ENCODE data around the gene CDKN2D.

- TF ChIP-seq, protein P1, sequence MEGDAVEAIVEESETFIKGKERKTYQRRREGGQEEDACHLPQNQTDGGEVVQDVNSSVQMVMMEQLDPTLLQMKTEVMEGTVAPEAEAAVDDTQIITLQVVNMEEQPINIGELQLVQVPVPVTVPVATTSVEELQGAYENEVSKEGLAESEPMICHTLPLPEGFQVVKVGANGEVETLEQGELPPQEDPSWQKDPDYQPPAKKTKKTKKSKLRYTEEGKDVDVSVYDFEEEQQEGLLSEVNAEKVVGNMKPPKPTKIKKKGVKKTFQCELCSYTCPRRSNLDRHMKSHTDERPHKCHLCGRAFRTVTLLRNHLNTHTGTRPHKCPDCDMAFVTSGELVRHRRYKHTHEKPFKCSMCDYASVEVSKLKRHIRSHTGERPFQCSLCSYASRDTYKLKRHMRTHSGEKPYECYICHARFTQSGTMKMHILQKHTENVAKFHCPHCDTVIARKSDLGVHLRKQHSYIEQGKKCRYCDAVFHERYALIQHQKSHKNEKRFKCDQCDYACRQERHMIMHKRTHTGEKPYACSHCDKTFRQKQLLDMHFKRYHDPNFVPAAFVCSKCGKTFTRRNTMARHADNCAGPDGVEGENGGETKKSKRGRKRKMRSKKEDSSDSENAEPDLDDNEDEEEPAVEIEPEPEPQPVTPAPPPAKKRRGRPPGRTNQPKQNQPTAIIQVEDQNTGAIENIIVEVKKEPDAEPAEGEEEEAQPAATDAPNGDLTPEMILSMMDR (IDR thresholded peaks at IDR 0.05; ENCODE audit: insufficient read depth, low read length, poor library complexity, severe bottlenecking) = no peak
- TF ChIP-seq EZH2phosphoT487 (conservative IDR thresholded peaks at IDR 0.05; ENCODE audit: low read length) = no peak
These were observed 19.0 kb upstream of the CDKN2D start for GRCh38 chr19:10587839-10588150.
